NCI-H2171 (cell line): ENCODE measurements around the gene FYN.

Source experiments
- DNase-seq: peaks from one replicate; lab custom pipeline; 2025; lab: John Stamatoyannopoulos, UW

Gene FYN

DNA sequence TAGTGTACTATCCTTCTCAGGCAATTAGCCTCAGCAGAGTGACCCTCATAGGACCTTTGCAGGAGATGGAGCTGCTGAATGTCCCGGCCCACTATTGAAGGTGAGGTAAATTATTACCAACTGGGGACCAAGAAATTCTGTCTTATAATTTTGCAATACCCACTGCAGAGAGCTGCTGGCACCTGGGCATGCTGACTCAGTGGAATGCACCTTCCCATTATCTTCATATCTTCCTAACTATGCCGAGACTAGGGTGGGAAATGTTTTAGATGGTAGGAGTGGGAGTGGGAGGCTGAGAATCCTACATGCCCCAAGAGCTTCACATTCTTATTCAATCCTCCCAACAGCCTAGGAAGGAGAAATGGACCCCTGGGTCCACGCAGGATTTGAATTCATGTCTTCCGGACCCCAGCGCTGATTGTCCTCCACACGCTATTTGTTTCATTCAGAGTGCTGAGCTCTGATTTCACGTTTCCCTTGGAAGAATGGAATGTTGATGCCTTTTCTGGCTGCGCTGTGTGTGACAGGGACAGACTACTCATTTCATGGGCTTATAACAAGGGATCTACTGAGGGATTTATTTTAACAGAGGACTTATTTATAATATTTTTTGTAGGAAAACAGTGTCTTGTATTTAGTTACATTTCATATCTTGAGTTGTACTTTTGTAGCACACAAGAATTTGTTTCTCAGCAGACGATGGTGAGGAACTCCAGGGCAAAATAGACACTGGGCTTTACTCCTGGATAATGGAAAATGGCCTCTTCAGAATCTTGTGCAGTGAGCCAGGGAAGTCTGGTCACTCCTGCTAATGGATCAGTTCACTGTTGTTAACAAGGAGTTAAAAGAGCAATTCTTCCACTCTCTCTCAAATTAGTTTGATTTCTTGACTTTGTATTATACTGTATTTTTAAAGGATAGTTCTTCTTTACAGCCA lies 66.4 kb downstream of the FYN start:
- no peak for DNase-seq

DNA sequence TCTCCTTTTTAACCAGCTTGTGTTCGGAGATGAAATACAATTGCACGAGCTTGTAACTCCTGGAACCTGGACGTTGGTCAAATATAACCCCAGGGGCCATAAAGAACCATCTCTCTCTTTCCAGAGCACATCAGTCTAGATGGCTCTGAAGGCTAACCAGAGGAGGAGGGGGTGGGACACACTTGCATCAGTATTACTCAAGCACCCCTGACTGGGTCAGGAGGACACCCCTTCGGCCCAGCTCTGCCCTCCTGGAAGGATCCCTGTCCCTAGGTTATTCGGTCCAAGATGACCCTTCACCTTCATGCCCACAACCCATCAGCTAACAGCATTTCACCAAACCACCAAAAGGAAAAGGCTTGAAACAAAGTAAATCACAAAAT lies 67.1 kb downstream of the FYN start:
- no peak for DNase-seq

DNA sequence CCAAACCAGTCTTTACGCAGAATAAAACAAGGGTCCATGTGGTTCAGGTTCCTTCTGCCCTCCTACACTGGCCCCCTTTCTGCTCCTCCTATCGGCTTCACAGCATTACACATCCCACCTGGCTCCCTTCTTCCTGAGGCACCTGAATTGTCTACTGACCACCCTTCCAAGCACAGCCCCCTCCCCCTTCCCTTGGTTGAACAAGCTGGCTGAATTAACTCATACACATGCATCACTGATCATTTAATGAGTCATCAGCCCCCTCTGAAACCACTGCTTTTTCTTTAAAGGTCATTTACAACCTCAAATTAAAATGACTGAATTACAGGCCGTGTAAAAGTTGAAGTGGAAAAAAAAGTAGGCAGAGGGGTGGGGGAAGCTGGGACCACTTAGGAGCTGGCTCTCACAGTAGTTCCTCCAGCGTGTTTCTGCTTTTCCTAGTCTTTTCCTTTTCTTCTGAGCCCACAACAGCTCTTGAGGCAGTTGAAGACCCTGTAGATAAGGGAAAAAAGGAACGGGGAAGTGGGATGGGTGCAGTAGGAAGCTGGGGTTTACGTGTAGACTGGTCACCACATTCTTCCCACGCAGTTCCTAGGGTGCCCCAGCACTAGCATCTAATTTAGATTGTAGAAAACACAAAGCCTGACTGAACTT lies 67.6 kb downstream of the FYN start:
- DNase-seq, result no peak

DNA sequence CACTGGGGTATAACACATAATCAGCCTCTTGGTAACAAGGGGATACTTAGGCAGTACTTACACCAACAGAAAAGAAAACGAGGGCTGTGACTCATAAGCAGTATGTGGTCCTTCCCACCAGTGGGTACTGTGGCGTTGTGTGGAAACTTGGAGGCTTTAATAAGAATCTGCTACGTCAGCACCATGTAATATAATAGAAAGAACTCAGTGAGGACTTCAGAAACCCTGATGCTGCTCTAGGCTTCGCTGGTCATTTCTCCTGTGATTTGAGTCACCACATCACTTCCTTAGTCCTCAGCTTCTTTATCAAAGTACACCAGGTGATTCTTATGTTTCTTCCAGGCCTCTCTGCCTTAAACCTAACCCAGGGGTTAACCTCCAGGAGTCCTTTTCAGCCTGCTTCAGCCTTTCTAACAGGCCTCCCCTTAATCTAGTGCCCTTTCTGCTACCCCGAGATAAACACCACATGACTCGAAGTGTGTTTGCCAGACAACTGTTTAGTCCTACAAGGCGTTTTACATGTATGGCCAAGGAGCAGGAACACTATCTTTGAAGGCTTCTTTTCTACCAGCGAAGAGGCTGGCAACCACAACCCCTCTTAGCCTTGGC lies 68.5 kb downstream of the FYN start:
- no peak for DNase-seq

DNA sequence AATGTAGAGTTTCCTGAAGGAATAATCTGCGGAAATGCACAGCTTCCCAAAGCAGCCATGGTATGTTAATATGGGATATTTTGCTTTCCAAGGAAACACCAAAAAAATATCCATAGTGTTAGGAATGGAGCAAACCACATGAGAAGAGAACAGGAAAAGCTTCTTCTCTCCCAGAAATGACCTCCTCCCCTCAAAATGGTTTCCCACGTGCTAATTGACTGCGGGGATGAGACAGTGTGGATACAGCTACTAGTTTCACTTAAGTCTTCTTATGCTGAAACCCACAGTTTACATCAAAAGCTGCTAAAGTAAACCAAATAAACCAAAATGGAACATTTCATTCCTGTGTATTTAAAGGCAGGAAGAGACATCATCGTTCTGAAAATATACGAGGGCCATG lies 69.4 kb downstream of the FYN start:
- no peak for DNase-seq

DNA sequence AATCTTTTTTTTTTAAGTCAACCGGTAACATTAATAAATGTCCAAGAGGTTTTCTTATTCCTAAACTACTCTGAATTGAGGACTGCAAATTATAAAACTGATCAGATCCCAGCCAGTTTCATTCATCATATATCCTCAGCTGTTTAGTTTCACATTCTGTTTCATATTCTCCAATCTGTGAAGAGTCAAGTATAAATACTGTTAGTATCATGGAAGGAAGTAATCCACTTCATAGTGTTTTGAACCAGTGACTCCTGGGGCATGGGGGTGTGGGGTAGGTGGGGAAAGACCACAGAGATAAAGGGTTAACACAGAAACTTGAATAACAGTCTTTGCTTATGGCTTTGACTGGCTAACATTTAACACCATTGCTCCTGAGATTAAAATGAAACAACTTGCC lies 69.9 kb downstream of the FYN start:
- no peak for DNase-seq

DNA sequence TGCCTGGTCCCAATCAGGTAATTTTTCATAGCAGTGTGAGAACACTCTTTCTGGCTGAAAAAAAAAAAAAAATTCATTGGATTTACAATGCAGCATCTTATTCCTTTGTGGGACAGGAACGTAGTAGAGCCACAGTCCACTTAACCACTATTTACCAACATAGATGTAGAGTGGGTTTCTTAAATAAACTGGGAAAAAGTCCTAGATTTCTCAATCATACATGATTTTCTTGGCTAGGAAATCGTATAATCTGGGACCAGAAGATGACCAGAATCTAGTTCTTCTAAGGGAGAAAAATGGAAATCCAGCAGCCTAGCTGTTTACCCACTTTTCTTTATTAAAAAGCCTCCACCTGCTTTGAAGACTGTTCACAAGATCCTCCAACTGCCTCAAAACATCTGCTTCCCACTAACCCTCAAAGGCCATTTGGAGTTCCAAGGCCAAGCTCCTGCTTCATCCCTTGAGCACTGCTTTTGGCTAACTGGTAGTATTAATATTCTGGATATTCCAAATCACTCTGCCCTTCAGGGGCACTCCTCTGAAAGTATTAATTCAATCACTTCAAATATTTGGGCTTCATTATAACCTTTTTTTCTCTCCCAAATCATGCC lies 70.4 kb downstream of the FYN start:
- no peak for DNase-seq

DNA sequence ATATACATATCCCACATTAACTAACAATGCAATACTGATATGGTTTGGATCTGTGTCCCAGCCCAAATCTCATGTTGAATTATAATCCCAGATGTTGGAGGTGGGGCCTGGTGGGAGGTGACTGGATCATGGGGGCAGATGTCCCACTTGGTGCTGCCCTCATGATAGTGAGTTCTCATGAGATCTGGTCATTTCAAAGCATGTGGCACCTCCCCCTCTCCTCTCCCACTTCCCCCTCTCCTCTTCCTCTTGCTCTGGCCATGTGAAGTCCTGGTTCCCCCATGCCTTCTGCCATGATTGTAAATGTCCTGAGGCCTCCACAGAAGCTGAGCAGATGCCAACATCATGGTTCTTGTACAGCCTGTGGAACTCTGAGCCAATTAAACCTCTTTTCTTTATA lies 71.2 kb downstream of the FYN start:
- no peak for DNase-seq

DNA sequence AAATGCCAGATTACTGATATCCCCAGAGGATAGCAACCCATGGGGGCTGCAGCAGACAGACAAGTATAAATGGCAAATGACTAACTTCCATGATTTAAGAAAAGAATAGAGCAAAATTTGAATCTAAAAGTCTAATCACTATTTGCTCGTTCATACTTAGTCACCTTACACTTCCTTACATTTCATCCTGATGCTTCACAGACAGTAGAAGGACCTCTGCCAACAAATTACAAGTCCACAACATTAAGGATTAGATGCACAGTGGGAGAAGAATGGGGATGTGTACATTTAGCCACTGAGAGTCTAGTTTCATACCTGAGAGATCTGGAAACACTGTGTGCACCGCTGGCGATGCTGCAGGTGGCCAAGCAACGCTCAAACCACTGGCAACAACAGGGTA lies 72.4 kb downstream of the FYN start:
- no peak for DNase-seq

DNA sequence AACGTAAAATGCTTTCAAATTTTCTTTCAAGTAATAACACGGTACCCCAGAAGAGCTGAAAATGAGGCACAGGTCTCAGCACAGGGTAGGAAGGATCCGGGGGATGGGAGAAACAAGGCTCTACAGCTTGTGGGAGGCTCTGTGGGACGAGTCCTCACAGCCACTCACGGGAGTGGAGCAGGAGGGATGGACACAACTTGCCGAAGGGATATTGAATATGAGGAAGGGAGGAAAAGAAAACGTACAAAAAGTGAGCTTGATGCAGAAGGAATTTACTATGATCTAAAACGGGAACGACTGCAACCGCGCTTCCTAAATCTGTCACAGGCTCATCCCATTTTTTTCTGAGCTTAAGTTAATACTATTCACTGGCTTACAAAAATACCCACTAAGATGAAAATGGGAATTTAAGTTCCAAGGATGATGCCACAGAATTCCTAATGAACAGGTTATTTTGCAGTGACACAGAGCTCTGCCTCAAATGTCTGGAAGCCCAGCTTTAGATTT lies 72.9 kb downstream of the FYN start:
- DNase-seq, result no peak

DNA sequence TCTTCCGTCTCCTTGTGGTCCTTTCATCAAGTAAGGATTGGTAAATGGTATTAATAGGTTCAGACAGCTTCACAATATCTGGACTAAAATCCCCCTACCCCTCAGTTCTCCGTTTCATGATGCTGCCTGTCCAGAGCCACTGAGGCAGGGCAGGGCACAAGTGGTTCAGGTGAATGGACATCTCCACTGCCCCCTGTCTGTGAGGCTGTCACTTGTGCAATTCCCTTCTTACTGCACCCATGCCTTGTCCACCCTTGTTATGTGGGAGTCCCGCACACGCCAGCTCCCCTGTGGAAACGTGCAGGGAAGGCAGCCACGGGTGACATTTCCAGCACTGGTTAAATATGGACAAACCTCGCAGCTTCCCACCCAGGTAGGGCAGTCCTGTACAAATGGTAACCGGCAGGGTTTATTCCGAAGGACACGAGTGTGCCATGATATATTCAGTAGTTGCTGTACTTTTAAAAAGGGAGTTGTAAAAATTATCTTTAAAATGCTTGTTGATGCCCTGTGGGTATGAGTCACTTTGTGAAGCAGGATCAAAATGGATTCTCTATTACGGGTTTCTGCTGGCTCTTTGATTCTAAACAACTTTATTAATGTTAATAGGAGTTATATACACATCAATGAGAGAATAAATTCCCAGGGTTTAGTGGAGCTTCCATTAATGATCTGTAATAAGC lies 73.5 kb downstream of the FYN start:
- DNase-seq, result no peak

DNA sequence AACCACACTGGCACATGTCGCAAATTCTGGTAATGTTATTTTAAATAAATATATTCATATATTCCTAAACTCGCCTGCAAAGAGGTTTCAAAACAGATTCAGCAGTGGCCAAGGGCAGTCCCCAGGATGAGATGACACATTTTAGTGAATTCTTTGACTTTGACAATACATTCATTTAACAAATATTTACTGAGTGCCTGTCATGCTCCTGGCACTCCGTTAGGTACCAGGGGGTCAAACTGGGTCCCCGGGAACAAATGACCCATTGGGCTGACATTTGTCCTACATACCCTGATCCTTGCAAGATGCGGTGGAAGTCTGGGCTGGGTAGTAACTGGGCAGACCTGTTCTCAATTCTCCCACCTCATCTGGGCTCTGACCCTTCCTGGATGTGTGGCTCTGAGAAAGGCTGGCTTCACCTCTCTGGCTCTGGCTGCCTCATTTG lies 74.9 kb downstream of the FYN start:
- no peak for DNase-seq

DNA sequence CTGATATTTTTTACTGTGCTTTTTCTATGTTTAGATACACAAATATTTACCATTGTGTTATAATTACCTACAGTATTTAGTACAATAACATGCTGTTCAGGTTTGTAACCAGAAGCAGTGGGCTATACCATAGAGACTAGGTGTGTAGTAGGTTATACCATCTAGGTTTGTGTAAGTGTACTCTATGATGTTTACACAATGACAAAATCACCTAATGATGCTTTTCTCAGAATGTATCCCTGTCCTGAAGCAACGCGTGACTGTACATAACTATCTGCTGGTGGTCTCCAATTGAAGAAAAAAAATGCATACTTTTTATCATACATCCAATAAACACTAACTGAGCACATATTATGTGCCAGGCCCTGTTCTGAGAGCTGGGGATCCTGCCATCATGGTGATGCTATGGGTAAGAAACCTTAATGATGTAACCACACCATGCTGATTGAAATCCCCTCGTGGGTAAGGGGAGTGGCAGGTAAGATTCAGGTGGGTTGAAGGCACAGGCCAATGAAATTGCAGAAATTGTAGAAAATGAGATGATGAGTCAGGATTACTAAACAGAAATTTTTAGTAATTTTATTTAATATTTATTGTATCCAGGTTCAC lies 76.8 kb downstream of the FYN start:
- DNase-seq, result no peak

DNA sequence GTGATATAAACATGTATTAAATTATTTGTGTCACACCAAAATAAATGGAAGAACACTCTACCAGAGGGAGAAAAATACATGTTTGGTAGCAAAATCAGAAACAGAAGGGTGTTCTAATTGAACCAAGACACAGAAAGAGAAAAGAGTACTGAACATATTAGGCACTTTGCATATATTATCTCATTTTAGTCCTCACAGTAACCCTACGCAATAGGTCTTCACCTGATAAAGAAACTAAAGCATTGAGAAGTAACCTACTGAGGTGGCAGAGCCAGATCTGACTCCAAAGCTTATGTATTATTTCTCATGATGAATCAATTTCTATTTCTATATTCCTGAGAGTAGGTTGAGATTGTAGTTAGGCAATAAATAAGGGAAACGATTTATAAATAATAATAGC lies 77.7 kb downstream of the FYN start:
- no peak for DNase-seq

DNA sequence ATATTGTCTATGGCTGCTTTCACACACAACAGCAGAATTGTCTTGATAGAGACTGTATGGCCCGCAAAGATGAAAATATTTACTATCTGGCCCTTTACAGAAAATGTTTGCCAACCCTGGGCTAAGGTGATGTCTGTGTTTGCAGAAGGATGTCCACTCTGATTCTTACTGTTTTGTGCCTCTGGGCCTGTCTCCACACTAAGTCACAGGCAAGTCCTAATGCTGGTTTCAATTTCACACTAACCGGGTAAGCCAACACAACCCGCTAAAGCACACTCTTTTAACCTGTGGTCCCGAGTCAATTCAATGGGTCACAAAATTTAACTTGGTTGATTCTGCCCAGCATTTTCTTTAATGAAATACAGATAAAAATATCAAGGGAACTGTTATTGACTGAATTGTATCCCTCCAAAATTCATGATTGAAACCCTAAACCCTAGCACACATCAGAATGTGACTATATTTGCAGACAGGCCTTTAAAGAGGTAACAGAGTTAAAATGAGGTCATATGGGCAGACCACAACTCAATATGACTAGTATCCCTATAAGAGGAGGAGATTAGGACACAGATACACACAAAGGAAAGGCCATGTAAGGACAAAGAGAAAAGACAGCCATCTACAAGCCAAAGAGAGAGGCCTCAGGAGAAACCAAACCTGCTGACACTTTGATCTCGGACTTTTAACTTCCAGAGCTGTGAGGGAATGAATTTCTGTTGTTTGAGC lies 78.4 kb downstream of the FYN start:
- DNase-seq, result no peak

DNA sequence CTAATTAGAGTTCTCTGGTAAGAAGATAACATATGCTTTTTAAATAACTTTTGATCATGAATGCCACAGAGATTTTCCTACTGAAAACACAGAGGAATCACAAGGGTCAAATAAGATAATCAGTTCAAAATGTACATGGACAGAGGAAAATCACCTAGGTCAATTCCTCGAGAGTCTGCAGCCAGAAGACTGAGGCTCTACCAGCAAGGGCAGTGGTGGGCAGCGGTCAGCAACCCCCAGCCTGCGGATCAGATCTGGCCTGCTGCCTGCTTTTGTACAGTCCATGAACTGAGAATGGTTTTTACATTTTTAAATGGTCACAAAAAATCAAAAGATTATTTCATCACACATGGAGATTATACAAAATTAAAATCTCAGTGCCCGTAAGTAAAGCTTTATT lies 79.0 kb downstream of the FYN start:
- DNase-seq, result no peak

DNA sequence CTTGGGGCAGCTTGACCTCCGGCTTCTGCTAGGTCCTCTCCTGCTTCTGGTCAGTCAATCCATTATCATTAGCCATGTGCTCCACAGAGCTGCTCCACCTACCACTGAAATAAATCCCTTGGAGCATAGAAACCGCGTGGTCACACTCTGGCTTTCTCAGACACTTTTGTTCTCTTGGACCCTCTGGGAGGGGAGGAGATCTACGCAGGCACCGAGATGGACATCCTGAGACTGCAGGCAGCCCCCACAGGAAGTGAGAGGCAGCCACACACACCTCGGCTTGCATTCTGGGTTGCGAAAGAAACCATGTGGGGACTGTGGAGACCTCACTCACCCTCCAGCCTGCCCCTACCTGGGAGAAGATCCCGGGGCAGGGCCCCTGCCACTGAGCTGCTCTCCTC lies 79.5 kb downstream of the FYN start:
- no peak for DNase-seq

DNA sequence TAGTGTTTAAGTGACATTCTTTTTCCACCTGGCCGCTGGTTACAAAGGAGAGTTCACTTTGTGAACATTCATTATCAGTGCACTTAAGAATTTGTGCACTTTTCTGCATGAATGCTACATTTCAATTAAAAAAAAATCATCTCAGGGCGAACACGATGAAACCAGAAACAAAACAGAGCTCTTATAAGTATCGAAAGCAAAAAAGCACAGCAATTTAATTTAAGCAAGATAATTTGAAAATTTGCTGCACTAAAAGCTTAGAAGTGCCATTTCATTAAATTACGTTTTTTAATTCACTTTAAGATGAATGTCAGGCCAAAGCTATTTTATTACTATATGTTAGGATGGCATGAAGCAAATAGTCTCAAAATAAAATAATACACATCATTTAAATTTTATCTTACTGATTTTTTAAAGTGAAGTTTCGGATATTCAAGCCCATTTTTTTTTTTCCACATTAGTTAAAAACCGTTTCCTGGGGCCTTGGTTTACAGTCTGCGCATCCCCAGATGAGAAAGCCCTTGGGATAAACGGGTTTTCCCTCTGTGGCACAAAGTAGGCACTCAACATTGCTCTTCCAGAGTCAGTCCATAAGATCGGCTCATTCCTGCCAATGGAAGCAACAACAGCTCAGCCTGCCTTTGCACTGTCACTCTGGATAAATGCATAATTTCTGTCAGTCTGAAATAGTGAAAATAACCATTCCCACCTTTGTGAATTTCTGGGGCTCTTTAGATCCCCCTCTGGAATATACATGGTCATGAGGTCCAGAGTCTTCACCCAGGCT lies 80.1 kb downstream of the FYN start:
- DNase-seq, result no peak

DNA sequence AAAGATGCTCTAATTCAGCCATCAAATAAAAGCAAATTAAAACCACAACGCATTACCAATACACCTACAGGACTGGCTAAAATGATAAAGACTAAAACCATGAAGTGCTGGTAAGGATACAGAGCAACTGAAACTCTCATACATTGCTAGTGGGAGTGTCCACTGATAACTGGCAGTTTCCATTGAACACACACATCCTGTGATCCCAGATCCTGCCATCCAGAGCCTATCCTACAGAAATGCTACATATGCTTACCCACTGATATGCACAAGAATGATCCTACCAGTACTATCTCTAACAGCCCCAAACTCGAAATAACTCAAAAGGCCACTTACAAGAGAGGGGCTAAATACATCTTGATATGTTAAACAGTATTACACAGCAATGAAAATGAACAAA lies 81.0 kb downstream of the FYN start:
- no peak for DNase-seq

DNA sequence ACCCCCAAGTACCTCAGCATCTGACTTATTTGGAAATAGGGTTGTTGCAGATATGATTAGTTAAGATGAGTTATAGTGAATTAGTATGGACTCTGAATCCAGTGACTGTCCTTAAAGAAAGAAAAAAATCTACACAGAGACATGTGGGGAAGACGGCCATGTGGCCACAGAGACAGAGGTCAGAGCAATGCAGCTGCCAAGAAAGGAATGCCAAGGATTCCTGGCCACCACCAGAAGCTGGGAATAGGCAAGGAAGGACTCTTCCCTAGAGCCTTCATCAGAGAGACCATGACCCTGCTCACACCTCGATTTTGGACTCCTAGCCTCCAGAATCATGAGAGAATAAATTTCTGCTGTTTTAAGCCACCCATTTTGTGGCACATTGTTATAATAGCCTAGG lies 81.8 kb downstream of the FYN start:
- DNase-seq, result no peak
